ENCODE results near the gene NHS. TPM values are rescaled to one million over a fixed set of nuclear protein-coding genes. Genes with fewer than 3 reads are reported as not detected.

Gene NHS
- total and polyA plus RNA-seq, 2 of the 13 experiments (the other 11 are each of a cell fraction or from before 2014, with no cell fraction given) = 0.02 TPM; not detected in 1

DNA sequence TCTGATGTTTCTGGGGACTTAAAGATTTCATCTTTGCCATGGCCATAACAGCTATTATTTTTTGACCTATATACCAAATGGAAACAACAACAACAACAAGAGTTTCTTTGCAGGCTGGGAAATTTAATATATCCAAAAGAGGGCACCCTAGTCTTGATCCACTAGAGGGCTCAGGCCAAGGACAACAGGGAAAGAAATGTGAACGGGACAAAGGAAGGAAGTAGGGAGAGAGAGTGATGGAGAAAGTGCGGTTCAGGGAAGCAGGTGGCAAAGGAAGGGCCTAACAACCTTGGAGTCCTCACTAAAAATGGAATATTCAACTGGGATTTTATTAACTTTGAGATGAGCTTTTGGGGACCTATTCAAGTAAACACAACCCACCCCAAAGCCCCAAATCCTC is 294.5 kb downstream of the NHS start (continued):
- TF ChIP-seq, protein P1, sequence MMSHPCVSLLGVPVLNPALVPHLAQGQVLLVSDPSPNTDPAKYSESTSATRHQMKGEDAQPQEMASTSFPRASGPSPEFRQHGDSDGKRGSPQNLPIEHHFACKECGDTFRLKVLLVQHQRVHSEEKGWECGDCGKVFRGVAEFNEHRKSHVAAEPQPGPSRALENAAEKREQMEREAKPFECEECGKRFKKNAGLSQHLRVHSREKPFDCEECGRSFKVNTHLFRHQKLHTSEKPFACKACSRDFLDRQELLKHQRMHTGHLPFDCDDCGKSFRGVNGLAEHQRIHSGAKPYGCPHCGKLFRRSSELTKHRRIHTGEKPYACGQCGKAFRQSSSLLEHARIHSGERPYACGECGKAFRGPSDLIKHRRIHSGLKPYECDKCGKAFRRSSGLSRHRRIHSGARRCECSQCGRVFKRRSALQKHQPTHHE (CRISPR knock-in tag; IDR thresholded peaks at IDR 0.05; ENCODE audit: borderline replicate concordance) = no peak
- no peak for TF ChIP-seq CAMTA2 (CRISPR knock-in tag; IDR thresholded peaks at IDR 0.05; ENCODE audit: borderline replicate concordance)
- TF ChIP-seq RAD51 (IDR thresholded peaks at IDR 0.05; ENCODE audit: borderline replicate concordance) = no peak
- TF ChIP-seq SMAD9 (CRISPR knock-in tag; IDR thresholded peaks at IDR 0.05) = no peak

DNA sequence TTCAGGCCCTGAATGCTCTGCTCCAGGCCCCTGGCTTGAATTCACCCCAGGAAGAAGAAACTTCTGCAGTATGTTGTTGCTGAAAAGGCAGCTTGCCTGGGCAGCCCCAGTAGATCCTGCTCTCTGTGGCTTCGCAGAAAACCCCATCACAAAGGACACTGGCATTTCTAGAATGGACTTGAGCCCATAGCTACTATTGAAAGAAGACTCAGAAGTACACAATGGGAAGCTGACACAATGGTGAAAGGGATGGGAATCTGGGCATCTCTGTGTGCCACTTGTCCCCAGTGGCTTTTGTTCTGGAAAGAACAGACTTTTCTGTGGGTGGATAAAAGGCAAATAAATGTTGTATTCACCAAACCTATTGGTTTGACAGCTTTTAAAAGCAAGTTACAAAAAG is 294.9 kb downstream of the NHS start:
- Histone ChIP-seq H3K36me3 (replicated peaks in 1 of 2; ENCODE audit: control insufficient read depth in 1 of 2, insufficient read depth in 2 of 2, low read length in 2 of 2) (no peaks in the 10 kb centered on the region), H3K9ac (ENCODE audit: insufficient read depth, low read depth, low read length) (no peak overlapping the region), H3K27me3 (ENCODE audit: control insufficient read depth in 1 of 2, insufficient read depth in 2 of 2, low read length in 2 of 2) (no peaks in the 10 kb centered on the region), H2AFZ (ENCODE audit: low read length) (no peak overlapping the region), H3K4me1 (ENCODE audit: insufficient read depth, low read length) (no peaks in the 10 kb centered on the region), H4K20me1 (ENCODE audit: insufficient read depth, low read length) (no peaks in the 10 kb centered on the region), H3K9me3 (ENCODE audit: low read length) (no peaks in the 10 kb centered on the region), H3K79me2 (ENCODE audit: insufficient read depth, low read length) (no peaks in the 10 kb centered on the region), H3K27ac (ENCODE audit: extremely low read length, insufficient read depth, low read length) (no peak overlapping the region), H3K4me3 (replicated peaks in 1 of 3; ENCODE audit: insufficient read depth in 1 of 3, low read depth in 2 of 3, low read length in 3 of 3) (no peak overlapping the region), H3K4me2 (ENCODE audit: low read depth, low read length) (no peak overlapping the region)
- ChIA-PET POLR2A (no interaction called here), CTCF (ENCODE audit: low intra/inter-chr PET ratio, low total read pairs) (no interaction called here)
- in situ Hi-C loops (cut with HindIII; ENCODE audit: extremely low pct_ligation_motif_present, low pct_unique_long_range_greater_than_20kb) (no loop called here), intact Hi-C loops (cut with micrococcal nuclease; ENCODE audit: unreplicated experiment) (no loop called here)
- ATAC-seq = no peak
- no peak for TF ChIP-seq RERE (CRISPR knock-in tag; IDR thresholded peaks at IDR 0.05; ENCODE audit: low read depth)
- no TSS peak for BruUV-seq (replicated peaks)
- FAIRE-seq = no peak
- DNase-seq (ENCODE audit: low spot score) = no peak
- WGBS (ENCODE audit: low lambda C conversion rate) = no CpG with 5 or more reads among the region's 1 CpG
